Panc1 (cell line): Measurements from ENCODE around the gene LDB2. TPM values are rescaled to one million over a fixed set of nuclear protein-coding genes. Genes with fewer than 3 reads are reported as not detected.

Experiments used
- ATAC-seq: fragments of 200-7000 bp; cut with Tn5 transposase; 2 replicates; pipeline ENCODE4 v1.9.1; 2020; ENCODE audit warnings: mild to moderate bottlenecking, moderate library complexity
- BruUV-seq: library from RNA; stranded (reverse); fragments of 400-500 nt; replicated peaks from 2 replicates; lab custom pipeline; 2021; lab: Mats Ljungman, UMichigan
- CTCF ChIA-PET: fragments of 300-600 bp; sonication (Branson Sonifier 250); formaldehyde crosslinking; loops from one replicate; lab custom pipeline; 2022; ENCODE audit warnings: antibody characterized with exemption; lab: Charles Lee
- POLR2A ChIA-PET: fragments of 300-600 bp; sonication (Branson Sonifier 250); formaldehyde crosslinking; loops from one replicate; lab custom pipeline; 2022; ENCODE audit warnings: antibody characterized with exemption; lab: Charles Lee
- DNase-seq: peaks from one replicate; pipeline ENCODE4 v3.0.0-alpha.2; 2010; ENCODE audit warnings: low read depth, low spot score
- H3K27ac ChIP-seq: 2 replicates; pipeline ENCODE4 v1.5.1; 2011; ENCODE audit warnings: mild to moderate bottlenecking, low read length, inconsistent platforms
- H3K27me3 ChIP-seq: fragments of 200-500 bp; sonication (Bioruptor generic); 2 replicates; pipeline ENCODE4 v1.6.0; 2014; ENCODE audit warnings: low read length, inconsistent platforms; ENCODE audit not compliant: control insufficient read depth, insufficient read depth
- H3K36me3 ChIP-seq: fragments of 200-500 bp; sonication (Bioruptor generic); 2 replicates; pipeline ENCODE4 v1.5.1; 2014; ENCODE audit warnings: inconsistent platforms, mild to moderate bottlenecking, low read length, moderate library complexity; ENCODE audit not compliant: control insufficient read depth, insufficient read depth
- H3K4me1 ChIP-seq: 2 replicates; pipeline ENCODE4 v1.5.1; 2011; ENCODE audit warnings: inconsistent platforms, mild to moderate bottlenecking, low read length, moderate library complexity; ENCODE audit not compliant: control insufficient read depth, insufficient read depth
- H3K4me3 ChIP-seq, 2 experiments: 2 replicates each; pipeline ENCODE4 v1.5.1; 2011 to 2012; ENCODE audit warnings: low read depth in 2 of 2, low read length in 2 of 2, mild to moderate bottlenecking in 2 of 2, inconsistent platforms in 1 of 2, moderate library complexity in 1 of 2
- H3K9me3 ChIP-seq: fragments of 200-500 bp; sonication (Bioruptor generic); 2 replicates; pipeline ENCODE4 v1.5.1; 2014; ENCODE audit warnings: low read depth, mild to moderate bottlenecking, inconsistent platforms, low read length, moderate library complexity; ENCODE audit not compliant: control insufficient read depth, insufficient read depth
- CTCF ChIP-seq: fragments of 450-650 bp; IDR thresholded peaks from 2 replicates; pipeline ENCODE4 v1.5.1; 2017; ENCODE audit warnings: mild to moderate bottlenecking
- POLR2AphosphoS5 ChIP-seq: IDR thresholded peaks from 2 replicates; pipeline ENCODE4 v1.6.1; 2012; ENCODE audit warnings: mild to moderate bottlenecking, low read depth, low read length, moderate library complexity
- REST ChIP-seq, 2 experiments: IDR thresholded peaks; 2 replicates each; pipeline ENCODE4 v1.6.1; 2011 to 2012; ENCODE audit warnings: low read depth in 2 of 2, control low read depth in 1 of 2, low read length in 1 of 2, mild to moderate bottlenecking in 1 of 2, moderate library complexity in 1 of 2; ENCODE audit not compliant: insufficient read depth in 1 of 2
- SIN3A ChIP-seq: IDR thresholded peaks from 2 replicates; pipeline ENCODE4 v1.6.1; 2012; ENCODE audit warnings: low read depth, mild to moderate bottlenecking, low read length, moderate library complexity, borderline replicate concordance; ENCODE audit not compliant: insufficient read depth
- TCF7L2 ChIP-seq: IDR thresholded peaks from 2 replicates; pipeline ENCODE4 v1.6.1; 2011; ENCODE audit warnings: mild to moderate bottlenecking, low read depth, low read length, inconsistent platforms
- in situ Hi-C: cut with HindIII; loops from 2 replicates; pipeline ENCODE4 v1.10.0; 2016; ENCODE audit warnings: low sequenced_read_pairs, low pct_unique_long_range_greater_than_20kb
- intact Hi-C: fragments of 100-400 bp; cut with micrococcal nuclease; formaldehyde crosslinking; loops from one replicate; pipeline ENCODE4 v1.10.0; 2022; ENCODE audit not compliant: unreplicated experiment
- total RNA-seq: library from RNA; stranded (reverse); gene quantifications from one replicate; pipeline ENCODE4 v1.2.1, GENCODE V29; 2021; ENCODE audit not compliant: unreplicated experiment

The LDB2 gene
- total RNA-seq, 1 experiment from 2014 or later = not detected

- H3K27me3 ChIP-seq = no peaks in the 10 kb centered on the region
- no TSS peak for BruUV-seq
- no peak overlapping the region for H3K27ac ChIP-seq
- in situ Hi-C loops (no loop called here), intact Hi-C loops (no loop called here)
- H3K9me3 ChIP-seq = no peaks in the 10 kb centered on the region
- no peak overlapping the region for H3K4me3 ChIP-seq
- ChIA-PET CTCF (no interaction called here), POLR2A (no interaction called here)
- DNase-seq = no peak
- no peak for ATAC-seq
- H3K4me1 ChIP-seq = no peaks in the 10 kb centered on the region
- TF ChIP-seq CTCF (no peak), POLR2AphosphoS5 (no peak), TCF7L2 (no peak)
- H3K36me3 ChIP-seq = no peaks in the 10 kb centered on the region
Observed at GRCh38 chr4:16670727-16671126, 227.7 kb downstream of the LDB2 start.

GRCh38 chr4:16669036-16669435, 229.4 kb downstream of the LDB2 start:
- H3K4me3 ChIP-seq = no peak overlapping the region
- no peaks in the 10 kb centered on the region for H3K36me3 ChIP-seq
- no peak for TF ChIP-seq CTCF
- no peak for TF ChIP-seq SIN3A
- no peak for TF ChIP-seq POLR2AphosphoS5
- no peak for TF ChIP-seq REST (IDR thresholded peaks at IDR 0.05; ENCODE audit: insufficient read depth in 1 of 2, low read depth in 2 of 2, low read length in 1 of 2)
- no peak for TF ChIP-seq TCF7L2
- intact Hi-C loops (no loop called here), in situ Hi-C loops (no loop called here)
- no peak for DNase-seq
- H3K27ac ChIP-seq = no peak overlapping the region
- ChIA-PET POLR2A (no interaction called here), CTCF (no interaction called here)
- ATAC-seq = no peak
- BruUV-seq = no TSS peak
- no peaks in the 10 kb centered on the region for H3K4me1 ChIP-seq
- H3K9me3 ChIP-seq = no peaks in the 10 kb centered on the region
- no peaks in the 10 kb centered on the region for H3K27me3 ChIP-seq

GRCh38 chr4:16668488-16668887, 230.0 kb downstream of the LDB2 start:
- H3K27ac ChIP-seq = no peak overlapping the region
- H3K36me3 ChIP-seq = no peaks in the 10 kb centered on the region
- H3K4me3 ChIP-seq = no peak overlapping the region
- no peaks in the 10 kb centered on the region for H3K9me3 ChIP-seq
- DNase-seq (no peak), ATAC-seq (no peak)
- POLR2A ChIA-PET = no interaction called here
- BruUV-seq = no TSS peak
- TF ChIP-seq TCF7L2 = no peak
- no peak for TF ChIP-seq CTCF
- TF ChIP-seq POLR2AphosphoS5 = no peak
- no peak for TF ChIP-seq SIN3A
- no peak for TF ChIP-seq REST (IDR thresholded peaks at IDR 0.05; ENCODE audit: insufficient read depth in 1 of 2, low read depth in 2 of 2, low read length in 1 of 2)
- CTCF ChIA-PET = no interaction called here
- in situ Hi-C loops = no loop called here
- H3K4me1 ChIP-seq = no peaks in the 10 kb centered on the region
- intact Hi-C loops = no loop called here
- H3K27me3 ChIP-seq = no peaks in the 10 kb centered on the region
